H9 (cell line): ENCODE results near the gene IGLON5. TPM values are rescaled to one million over a fixed set of nuclear protein-coding genes. Genes with fewer than 3 reads are reported as not detected.

Experiments
- DNase-seq: peaks from one replicate; pipeline ENCODE4 v3.0.0-alpha.2; 2017
- H2AFZ ChIP-seq: one replicate; pipeline ENCODE4 v1.6.1; 2013; ENCODE audit warnings: mild to moderate bottlenecking, low read length, control low read depth, moderate library complexity
- H2AK5ac ChIP-seq: 2 replicates; pipeline ENCODE4 v1.6.1; 2013; ENCODE audit warnings: low read length, control low read depth, mixed read lengths; ENCODE audit not compliant: insufficient read length
- H2BK120ac ChIP-seq: one replicate; pipeline ENCODE4 v1.6.1; 2013; ENCODE audit warnings: low read depth, mild to moderate bottlenecking, low read length, control low read depth, inconsistent platforms; ENCODE audit not compliant: poor library complexity, severe bottlenecking
- H2BK12ac ChIP-seq: 2 replicates; pipeline ENCODE4 v1.6.1; 2013; ENCODE audit warnings: low read length, control low read depth, mixed read lengths, low read depth; ENCODE audit not compliant: insufficient read length
- H2BK15ac ChIP-seq: 2 replicates; pipeline ENCODE4 v1.6.1; 2013; ENCODE audit warnings: low read depth, low read length, control low read depth
- H2BK20ac ChIP-seq: one replicate; pipeline ENCODE4 v1.6.1; 2013; ENCODE audit warnings: low read depth, mild to moderate bottlenecking, low read length, control low read depth, inconsistent platforms; ENCODE audit not compliant: poor library complexity, severe bottlenecking
- H2BK5ac ChIP-seq: 2 replicates; pipeline ENCODE4 v1.6.1; 2013; ENCODE audit warnings: low read length, control low read depth, mixed read lengths; ENCODE audit not compliant: insufficient read length
- H3K14ac ChIP-seq: 2 replicates; pipeline ENCODE4 v1.6.1; 2013; ENCODE audit warnings: low read length, control low read depth; ENCODE audit not compliant: insufficient read depth
- H3K18ac ChIP-seq: 2 replicates; pipeline ENCODE4 v1.6.1; 2013; ENCODE audit warnings: low read depth, mild to moderate bottlenecking, mixed read lengths, low read length, control low read depth; ENCODE audit not compliant: insufficient read length
- H3K23ac ChIP-seq: 2 replicates; pipeline ENCODE4 v1.6.1; 2013; ENCODE audit warnings: low read length, control low read depth, mixed read lengths, low read depth; ENCODE audit not compliant: insufficient read length
- H3K23me2 ChIP-seq: 2 replicates; pipeline ENCODE4 v1.6.1; 2013; ENCODE audit warnings: low read depth, mild to moderate bottlenecking, mixed read lengths, low read length, control low read depth; ENCODE audit not compliant: insufficient read length, poor library complexity, severe bottlenecking
- H3K27ac ChIP-seq: 2 replicates; pipeline ENCODE4 v1.5.1; 2013; ENCODE audit warnings: low read length, control low read depth, mixed read lengths, low read depth; ENCODE audit not compliant: insufficient read length
- H3K27me3 ChIP-seq: 2 replicates; pipeline ENCODE4 v1.6.1; 2013; ENCODE audit warnings: low read length, control low read depth, inconsistent platforms; ENCODE audit not compliant: insufficient read depth
- H3K4ac ChIP-seq: 2 replicates; pipeline ENCODE4 v1.6.1; 2013; ENCODE audit warnings: low read depth, mild to moderate bottlenecking, control low read depth, inconsistent platforms, low read length, moderate library complexity
- H3K4me1 ChIP-seq: 2 replicates; pipeline ENCODE4 v1.6.1; 2013; ENCODE audit warnings: low read length, control low read depth, inconsistent platforms; ENCODE audit not compliant: insufficient read depth
- H3K4me2 ChIP-seq: 2 replicates; pipeline ENCODE4 v1.6.1; 2013; ENCODE audit warnings: low read length, control low read depth, mixed read lengths; ENCODE audit not compliant: insufficient read length, insufficient read depth
- H3K56ac ChIP-seq: 2 replicates; pipeline ENCODE4 v1.6.1; 2013; ENCODE audit warnings: low read depth, mild to moderate bottlenecking, mixed read lengths, low read length, control low read depth; ENCODE audit not compliant: insufficient read length
- H3K79me1 ChIP-seq: 2 replicates; pipeline ENCODE4 v1.6.1; 2013; ENCODE audit warnings: low read depth, mild to moderate bottlenecking, moderate library complexity, low read length, control low read depth, inconsistent platforms; ENCODE audit not compliant: insufficient read depth, poor library complexity, severe bottlenecking
- H3K79me2 ChIP-seq: 2 replicates; pipeline ENCODE4 v1.6.1; 2013; ENCODE audit warnings: low read length, control low read depth, inconsistent platforms; ENCODE audit not compliant: insufficient read depth
- H3K9ac ChIP-seq: 2 replicates; pipeline ENCODE4 v1.6.1; 2013; ENCODE audit warnings: low read length, control low read depth, mixed read lengths; ENCODE audit not compliant: insufficient read length; ENCODE audit errors: extremely low read depth
- H3K9me3 ChIP-seq: one replicate; pipeline ENCODE4 v1.6.1; 2013; ENCODE audit warnings: low read depth, low read length, inconsistent platforms; ENCODE audit not compliant: control insufficient read depth
- H3T11ph ChIP-seq: one replicate; pipeline ENCODE4 v1.6.1; 2013; ENCODE audit warnings: mild to moderate bottlenecking, low read length, control low read depth, inconsistent platforms
- H4K20me1 ChIP-seq: one replicate; pipeline ENCODE4 v1.6.1; 2013; ENCODE audit not compliant: control insufficient read depth, insufficient read length, insufficient read depth
- H4K5ac ChIP-seq: 2 replicates; pipeline ENCODE4 v1.6.1; 2013; ENCODE audit warnings: low read depth, mild to moderate bottlenecking, mixed read lengths, low read length, control low read depth; ENCODE audit not compliant: insufficient read length
- H4K8ac ChIP-seq: replicated peaks from 2 replicates; pipeline ENCODE4 v1.6.1; 2013; ENCODE audit warnings: low read length, control low read depth, mixed read lengths, low read depth; ENCODE audit not compliant: insufficient read length
- H4K91ac ChIP-seq: 2 replicates; pipeline ENCODE4 v1.6.1; 2013; ENCODE audit warnings: low read depth, mild to moderate bottlenecking, moderate library complexity, mixed read lengths, low read length, control low read depth; ENCODE audit not compliant: insufficient read length
- H3K27ac Mint-ChIP-seq, 3 experiments: 2 replicates in 2 of 3; 3 replicates in 1 of 3; pipeline ENCODE4 v1.8.0; 2020 to 2021; ENCODE audit warnings: mixed read lengths in 3 of 3, mild to moderate bottlenecking in 1 of 3, moderate library complexity in 1 of 3
- H3K27me3 Mint-ChIP-seq: 2 replicates; pipeline ENCODE4 v1.8.0; 2021; ENCODE audit warnings: low read depth, mild to moderate bottlenecking, moderate library complexity, mixed read lengths
- H3K36me3 Mint-ChIP-seq, 3 experiments: 2 replicates in 2 of 3; 3 replicates in 1 of 3; pipeline ENCODE4 v1.8.0; 2020 to 2021; ENCODE audit warnings: low read depth in 3 of 3, mixed read lengths in 3 of 3; ENCODE audit not compliant: insufficient read depth in 1 of 3
- H3K4me1 Mint-ChIP-seq, 2 experiments: 2 replicates each; pipeline ENCODE4 v1.8.0; 2020; ENCODE audit warnings: mixed read lengths in 2 of 2
- H3K4me3 Mint-ChIP-seq, 2 experiments: 2 replicates in 1 of 2; 3 replicates in 1 of 2; pipeline ENCODE4 v1.8.0; 2020 to 2021; ENCODE audit warnings: mild to moderate bottlenecking in 2 of 2, mixed read lengths in 2 of 2, moderate library complexity in 1 of 2
- H3K9me3 Mint-ChIP-seq, 2 experiments: 2 replicates in 1 of 2; 3 replicates in 1 of 2; pipeline ENCODE4 v1.8.0; 2020; ENCODE audit warnings: mild to moderate bottlenecking in 2 of 2, mixed read lengths in 2 of 2, moderate library complexity in 1 of 2
- CTCF ChIP-seq: fragments of 200-600 bp; sonication (generic); conservative IDR thresholded peaks from 3 replicates; pipeline ENCODE4 v1.8.0; 2021; ENCODE audit warnings: antibody characterized with exemption, mild to moderate bottlenecking
- WGBS: extraction: QIAGEN DNeasy Blood & Tissue Kit; methylation state at CpG from one replicate; pipeline ENCODE4 v1.1.7; 2013; ENCODE audit warnings: missing lambda C conversion rate, low lambda C conversion rate, mixed read lengths; ENCODE audit not compliant: insufficient read length; ENCODE audit errors: extremely low coverage; 5-methylcytosine and 5-hydroxymethylcytosine counted together
- total RNA-seq: library from RNA; stranded (reverse); gene quantifications from 2 replicates; pipeline ENCODE4 v1.2.1, GENCODE V29; 2021

IGLON5 gene
- total RNA-seq, 1 experiment from 2014 or later, result 41.4 TPM

- Histone ChIP-seq H3K27me3 (no peaks in the 10 kb centered on the region; the same call in 1 of the 2 replicates), H2BK120ac (no peak overlapping the region), H2AK5ac (no peak overlapping the region), H3K9ac (no peak overlapping the region), H3K4me1 (no peaks in the 10 kb centered on the region), H3K4me2 (no peak overlapping the region), H3T11ph (no peak overlapping the region), H3K79me1 (no peaks in the 10 kb centered on the region), H2BK5ac (no peak overlapping the region), H2BK12ac (no peak overlapping the region), H4K8ac (no peak overlapping the region), H3K18ac (no peak overlapping the region), H4K91ac (no peak overlapping the region), H2BK20ac (no peak overlapping the region), H3K4ac (no peak overlapping the region), H3K23me2 (no peaks in the 10 kb centered on the region), H3K9me3 (no peaks in the 10 kb centered on the region), H3K14ac (no peak overlapping the region), H2BK15ac (no peak overlapping the region), H2AFZ (no peak overlapping the region), H4K5ac (no peak overlapping the region), H3K79me2 (no peaks in the 10 kb centered on the region), H3K23ac (no peak overlapping the region), H3K27ac (no peak overlapping the region), H3K56ac (no peak overlapping the region), H4K20me1 (no peaks in the 10 kb centered on the region)
- no peak overlapping the region for H3K27ac Mint-ChIP-seq
- H3K27me3 Mint-ChIP-seq, result peaks cover 4% of the 10 kb centered on the region
- H3K9me3 Mint-ChIP-seq, result no peaks in the 10 kb centered on the region; a peak in 1 of 5 replicates
- TF ChIP-seq CTCF, result no peak
- H3K4me1 Mint-ChIP-seq, result peaks cover 4 to 8% of the 10 kb centered on the region in 2 experiments
- no peaks in the 10 kb centered on the region for H3K36me3 Mint-ChIP-seq
- no peak overlapping the region for H3K4me3 Mint-ChIP-seq
- no CpG with 5 or more reads among the region's 4 CpGs for WGBS
- no peak for DNase-seq
Measured at GRCh38 chr19:51263808-51264207, 47.6 kb upstream of the IGLON5 start.
